GM12892 (cell line): ENCODE data around the gene LAMA5.

Experiments
- DNase-seq: peaks from one replicate; pipeline ENCODE4 v3.0.0; 2011; ENCODE audit not compliant: insufficient read length
- FAIRE-seq: peaks from 2 replicates; lab custom pipeline; 2011; peaks lifted over from hg19 to GRCh38; lab: Jason Lieb, UNC
- POLR2A ChIP-seq: IDR thresholded peaks from 2 replicates; pipeline ENCODE4 v1.6.1; 2011; ENCODE audit warnings: low read depth, low read length, control low read depth
- POLR2AphosphoS5 ChIP-seq: IDR thresholded peaks from 2 replicates; pipeline ENCODE4 v1.6.1; 2011; ENCODE audit warnings: low read depth, low read length, control low read depth
- TAF1 ChIP-seq: IDR thresholded peaks from 2 replicates; pipeline ENCODE4 v1.6.1; 2011; ENCODE audit warnings: low read depth, mild to moderate bottlenecking, control low read depth, low read length, borderline replicate concordance

The LAMA5 gene

DNA sequence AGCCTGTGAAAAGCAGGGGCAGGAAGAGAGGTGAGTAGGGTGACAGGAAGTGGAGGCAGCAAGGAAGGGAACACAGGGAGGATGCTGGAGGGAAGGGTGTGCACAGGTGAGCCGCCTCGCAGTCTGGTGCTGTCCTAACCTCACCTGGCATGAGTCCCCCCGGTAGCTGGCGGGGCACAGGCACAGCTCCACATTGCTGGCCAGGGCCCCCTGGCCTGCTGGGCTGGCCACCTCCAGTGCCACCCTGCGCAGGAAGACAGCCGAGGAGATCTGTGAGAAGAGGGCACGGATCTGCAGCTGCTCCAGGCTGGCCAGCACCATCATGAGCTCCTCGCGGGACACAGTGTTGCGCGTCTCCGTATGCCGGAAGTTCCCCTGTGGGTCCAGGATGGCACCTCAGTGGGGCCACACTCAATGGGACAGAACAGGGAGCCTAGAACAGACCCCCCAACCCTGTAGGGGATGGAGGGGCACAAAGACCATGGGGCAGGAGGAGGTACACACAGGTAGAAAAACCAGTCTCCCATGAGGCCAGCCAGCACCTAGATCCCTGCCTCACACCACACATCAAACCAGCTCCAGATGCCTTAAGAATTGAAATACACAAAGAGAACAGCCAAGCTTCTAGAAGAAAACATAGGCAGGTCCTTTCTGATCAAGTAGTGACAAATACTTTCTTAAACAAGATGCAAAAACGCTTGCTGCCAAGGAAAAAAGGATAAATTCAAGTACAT is 41.8 kb downstream of the LAMA5 start:
- TF ChIP-seq POLR2A (no peak), POLR2AphosphoS5 (no peak), TAF1 (no peak)
- FAIRE-seq (no peak), DNase-seq (no peak)

DNA sequence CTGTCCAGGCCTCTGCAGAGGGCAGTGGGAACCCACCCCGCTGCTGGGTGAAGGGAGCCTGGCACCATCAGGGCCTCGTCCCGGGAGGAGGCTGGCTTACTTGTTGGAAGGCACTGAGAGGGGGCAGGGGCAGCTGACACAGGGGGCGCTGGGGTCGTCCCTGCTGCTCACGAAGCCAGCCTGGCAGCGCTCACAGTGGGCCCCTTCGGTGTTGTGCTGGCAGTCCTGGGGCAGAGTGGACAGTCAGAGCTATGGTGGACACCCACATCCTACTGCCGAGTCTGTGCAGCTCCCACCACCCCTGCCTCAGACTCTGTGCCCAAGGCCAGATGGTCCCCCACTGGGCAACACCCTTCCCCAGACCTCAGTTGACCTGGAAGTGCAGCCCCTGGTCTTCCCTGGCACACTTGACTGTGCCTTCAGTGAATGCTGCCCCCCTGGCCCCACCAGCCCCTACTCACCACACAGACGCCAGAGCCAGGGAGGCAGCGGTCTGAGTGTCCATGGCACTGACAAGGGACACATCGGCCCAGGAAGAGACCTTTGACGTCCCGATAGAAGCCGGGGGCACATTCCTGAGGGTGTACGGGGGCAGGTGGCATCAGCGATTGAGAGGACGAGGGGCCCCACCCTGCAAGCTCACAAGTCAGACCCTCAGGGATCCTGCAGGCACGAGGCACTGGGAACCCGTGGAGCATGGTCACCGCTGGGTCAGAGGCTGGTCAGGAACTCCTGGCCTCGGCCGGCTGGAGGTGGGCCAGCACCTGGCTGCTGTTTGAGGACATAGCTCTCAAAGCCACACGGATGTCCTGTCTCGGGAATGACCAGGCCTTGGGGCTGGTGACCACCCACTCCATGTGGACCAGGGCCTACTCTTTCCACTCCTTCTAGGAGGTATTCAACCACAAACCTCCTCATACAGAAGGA is 42.9 kb downstream of the LAMA5 start:
- FAIRE-seq (no peak), DNase-seq (no peak)
- no peak for TF ChIP-seq POLR2A
- TF ChIP-seq POLR2AphosphoS5: no peak
- TF ChIP-seq TAF1: no peak

DNA sequence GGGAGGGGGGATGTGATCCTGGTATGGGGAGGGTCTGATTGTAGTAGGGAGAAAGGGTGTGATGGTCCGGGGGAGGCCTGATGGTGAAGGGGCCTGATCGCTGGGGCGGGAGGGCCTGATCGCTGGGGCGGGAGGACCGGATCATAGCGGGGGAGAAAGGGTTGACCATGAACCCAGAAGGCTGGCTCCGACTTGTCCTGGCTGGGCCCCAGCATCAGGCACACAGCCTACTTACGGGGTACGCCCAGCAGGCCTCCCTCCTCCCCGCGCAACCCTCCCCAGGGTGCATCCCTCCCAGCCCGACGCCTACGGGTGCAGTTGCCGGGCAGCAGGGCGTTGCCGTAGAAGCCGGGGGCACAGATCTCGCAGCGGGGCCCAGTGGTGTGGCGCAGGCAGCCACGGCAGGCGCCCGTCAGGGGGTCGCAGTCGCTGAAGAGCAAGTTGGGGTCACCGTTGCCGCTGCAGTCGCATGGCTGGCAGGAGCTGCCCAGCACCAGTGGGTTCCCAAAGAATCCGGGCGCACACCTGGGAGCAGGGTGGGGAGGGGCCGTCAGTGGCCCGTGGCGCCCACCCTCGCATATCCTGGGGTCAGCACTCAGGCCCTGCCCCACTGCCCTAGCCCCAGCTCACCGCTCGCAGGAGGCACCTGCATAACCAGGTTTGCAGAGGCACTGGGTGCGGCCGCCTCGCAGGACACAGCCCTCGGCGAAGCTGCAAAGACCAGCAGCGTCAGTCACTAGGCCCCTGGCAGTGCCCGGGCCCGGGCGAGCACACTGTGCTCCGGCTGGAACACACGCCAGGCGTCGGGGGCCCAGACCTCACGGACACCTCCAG is 43.7 kb downstream of the LAMA5 start:
- DNase-seq (no peak), FAIRE-seq (no peak)
- TF ChIP-seq TAF1 (no peak), POLR2A (no peak)

DNA sequence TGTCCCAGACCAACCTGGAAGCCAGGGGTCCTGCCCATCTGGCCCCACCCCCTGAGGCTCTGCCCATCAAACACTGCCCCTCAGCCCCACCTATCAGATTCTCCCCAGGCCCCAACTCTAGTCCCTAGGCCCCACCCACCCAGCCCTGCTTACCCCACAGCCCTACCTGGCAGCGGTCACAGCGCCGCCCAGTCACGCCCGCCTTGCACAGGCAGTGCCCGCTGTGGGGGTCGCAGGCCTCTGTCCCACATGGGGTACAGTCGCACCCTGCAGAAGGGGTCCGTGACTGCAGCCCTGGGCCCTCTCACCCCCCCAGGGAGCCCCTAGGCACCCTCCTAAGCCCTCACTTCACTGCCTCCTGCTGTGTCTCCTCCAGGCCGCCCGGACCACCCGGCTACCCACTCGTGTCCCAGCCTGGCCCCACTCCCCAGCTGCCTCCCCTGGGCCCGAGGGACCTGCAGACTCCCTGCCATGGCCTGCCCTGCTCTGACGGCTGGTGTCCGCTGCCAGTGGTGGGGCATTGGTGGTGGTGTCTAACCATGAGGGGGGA is 44.5 kb downstream of the LAMA5 start:
- TF ChIP-seq POLR2AphosphoS5 (no peak), POLR2A (no peak), TAF1 (no peak)
- DNase-seq: no peak
- FAIRE-seq: no peak

DNA sequence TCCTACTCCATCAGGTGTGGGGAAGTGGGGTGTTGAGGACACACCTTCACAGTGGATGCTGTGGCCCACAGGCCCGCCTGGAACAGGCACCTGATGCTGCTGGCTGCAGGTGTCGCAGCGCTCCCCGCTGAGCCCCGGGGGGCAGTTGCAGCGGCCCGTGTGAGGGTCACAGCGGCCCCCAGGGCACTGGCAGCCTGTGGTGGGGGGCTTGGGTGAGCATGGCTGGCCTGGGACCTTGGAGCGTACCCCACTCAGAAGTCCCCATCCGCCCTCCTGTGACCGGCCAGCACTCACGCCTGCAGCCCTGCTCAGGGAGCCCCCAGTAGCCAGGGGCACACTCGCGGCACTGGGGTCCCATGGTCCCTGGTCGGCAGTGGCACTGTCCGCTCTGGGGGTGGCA is 45.1 kb downstream of the LAMA5 start:
- no peak for FAIRE-seq
- TF ChIP-seq TAF1 (no peak), POLR2A (no peak), POLR2AphosphoS5 (no peak)
- DNase-seq: no peak

DNA sequence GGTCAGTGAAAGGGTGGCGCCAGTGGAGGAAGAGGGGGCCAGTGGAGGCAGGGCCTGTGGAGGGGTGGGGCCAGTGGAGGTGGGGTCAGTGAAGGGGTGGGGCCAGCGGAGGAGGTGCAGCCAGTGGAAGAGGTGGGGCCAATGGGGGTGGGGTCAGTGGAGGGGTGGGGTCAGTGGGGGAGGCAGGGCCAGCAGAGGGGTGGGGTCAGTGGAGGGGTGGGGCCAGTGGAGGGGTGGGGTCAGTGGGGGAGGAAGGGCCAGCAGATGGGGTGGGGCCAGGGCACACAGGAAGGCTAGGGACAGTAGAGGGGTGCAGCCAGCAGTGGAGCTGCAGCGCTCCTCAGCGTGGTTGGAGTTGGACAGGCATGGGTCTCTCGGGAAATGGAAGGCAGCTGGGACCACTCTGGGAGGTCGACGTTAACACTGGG is 45.6 kb downstream of the LAMA5 start:
- DNase-seq (peak; percentile 60), FAIRE-seq (no peak)
- no peak for TF ChIP-seq POLR2AphosphoS5
- no peak for TF ChIP-seq POLR2A
- no peak for TF ChIP-seq TAF1

DNA sequence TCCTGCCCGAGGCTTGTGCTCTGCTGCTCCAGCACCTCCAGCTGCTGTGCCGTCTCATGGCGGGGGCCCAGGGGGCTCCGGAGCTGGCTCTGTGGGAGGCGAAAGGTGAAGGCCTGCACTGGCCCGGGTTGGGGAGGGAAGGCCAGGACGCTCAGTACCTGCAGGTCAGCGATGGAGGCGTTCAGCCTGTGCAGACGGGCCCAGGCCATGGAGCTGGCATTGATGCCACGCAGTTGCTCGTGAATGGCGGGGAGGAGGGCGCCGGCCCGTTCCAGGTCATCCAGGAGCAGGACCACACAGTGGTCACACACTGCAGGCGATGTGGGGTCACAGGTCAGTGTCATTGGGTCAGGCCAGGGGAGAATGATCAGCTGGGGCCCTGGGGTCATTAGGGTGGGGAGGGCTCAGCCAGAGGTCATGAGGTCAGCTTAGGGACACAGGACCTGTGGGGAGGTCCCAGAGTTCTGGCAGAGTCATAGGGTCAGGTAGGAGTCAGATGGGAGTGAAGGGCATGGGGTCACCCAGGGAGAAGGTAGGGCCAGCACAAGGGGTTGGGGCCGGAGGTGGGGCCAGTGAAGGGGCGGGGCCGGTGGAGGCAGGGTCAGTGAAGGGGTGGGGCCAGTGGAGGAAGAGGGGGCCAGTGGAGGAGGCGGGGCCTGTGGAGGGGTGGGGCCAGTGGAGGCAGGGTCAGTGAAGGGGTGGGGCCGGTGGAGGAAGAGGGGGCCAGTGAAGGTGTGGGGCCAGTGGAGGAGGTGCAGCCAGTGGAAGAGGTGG is 46.3 kb downstream of the LAMA5 start:
- no peak for DNase-seq
- no peak for FAIRE-seq
- no peak for TF ChIP-seq POLR2AphosphoS5
- TF ChIP-seq POLR2A: no peak
- TF ChIP-seq TAF1: no peak

DNA sequence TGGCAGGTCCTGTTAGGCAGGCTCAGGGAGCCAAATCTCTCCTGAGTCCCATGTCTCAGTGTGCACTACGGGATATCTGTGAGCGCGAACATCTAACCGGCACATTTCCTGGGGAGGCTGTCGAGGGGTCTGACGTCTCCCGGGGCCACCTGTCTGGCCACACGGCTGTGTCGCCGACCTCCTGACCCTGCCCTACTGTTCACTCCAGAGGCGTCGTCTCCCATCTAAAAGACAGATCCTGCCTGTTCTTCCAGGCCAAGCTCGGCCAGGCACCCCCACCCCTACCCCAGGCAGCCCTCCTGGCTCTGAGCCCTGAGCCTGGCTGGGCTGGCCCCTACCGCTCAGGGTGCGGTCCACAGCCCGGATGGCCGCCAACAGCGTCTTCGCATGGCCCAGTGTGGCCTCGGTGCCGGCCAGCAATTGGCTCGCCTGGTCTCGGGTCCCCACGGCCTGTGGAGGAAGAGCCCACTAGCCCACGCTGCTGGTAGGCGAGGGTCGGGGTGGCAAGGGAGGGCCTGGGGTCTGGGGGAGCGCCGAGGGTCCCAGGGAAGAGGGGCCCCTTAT is 47.7 kb downstream of the LAMA5 start:
- FAIRE-seq (no peak), DNase-seq (no peak)
- TF ChIP-seq POLR2AphosphoS5: no peak
- TF ChIP-seq POLR2A: no peak
- no peak for TF ChIP-seq TAF1

DNA sequence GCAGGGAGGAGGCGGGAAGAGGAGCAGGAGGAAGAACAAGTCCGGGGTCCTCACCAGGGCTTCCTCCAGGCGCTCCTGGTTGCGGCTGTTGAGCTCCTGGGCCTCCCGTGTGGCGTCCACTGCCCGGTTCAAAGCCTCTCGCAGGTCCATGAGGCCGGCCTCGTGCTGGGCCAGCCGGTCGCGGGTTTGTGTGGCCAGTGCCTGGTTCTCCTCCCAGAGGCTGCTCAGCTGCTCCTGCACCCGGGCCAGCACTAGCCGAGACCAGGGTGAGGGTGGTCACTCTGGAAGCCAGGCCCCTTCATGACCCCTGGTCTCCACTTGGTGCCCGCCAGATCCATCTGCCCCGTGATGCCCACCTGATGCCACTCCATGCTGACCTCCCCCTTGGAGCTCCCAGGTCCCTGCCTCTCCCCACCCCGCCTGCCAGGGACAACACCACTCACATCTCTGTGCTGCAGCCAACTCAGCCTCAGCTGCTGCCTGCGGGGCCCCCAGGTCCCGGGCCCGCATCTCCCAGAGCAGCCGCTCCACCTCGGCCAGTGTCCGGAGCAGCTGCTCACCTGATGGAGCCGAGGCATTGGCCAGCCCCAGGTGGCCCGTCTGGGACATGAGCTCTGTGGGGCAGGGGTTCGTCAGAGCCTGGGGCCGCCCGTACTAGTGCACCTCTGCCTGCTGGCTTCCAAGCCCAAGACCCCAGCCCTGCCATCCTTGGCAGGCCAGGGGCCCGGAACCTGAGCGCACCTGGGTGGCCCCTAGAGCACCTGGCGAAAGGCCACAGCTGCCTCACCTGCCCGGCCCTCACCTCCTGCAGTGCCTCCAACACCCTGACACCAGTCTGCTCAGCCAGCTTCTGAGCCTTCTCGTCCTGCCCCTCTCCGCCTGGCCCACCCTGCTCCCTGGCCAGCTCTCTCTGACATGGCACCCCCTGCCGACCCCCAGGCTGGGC is 48.4 kb downstream of the LAMA5 start:
- FAIRE-seq: no peak
- no peak for DNase-seq
- TF ChIP-seq POLR2A (no peak), POLR2AphosphoS5 (no peak), TAF1 (no peak)
